ENCODE measurements around the gene ERFL.

ERFL gene

DNA sequence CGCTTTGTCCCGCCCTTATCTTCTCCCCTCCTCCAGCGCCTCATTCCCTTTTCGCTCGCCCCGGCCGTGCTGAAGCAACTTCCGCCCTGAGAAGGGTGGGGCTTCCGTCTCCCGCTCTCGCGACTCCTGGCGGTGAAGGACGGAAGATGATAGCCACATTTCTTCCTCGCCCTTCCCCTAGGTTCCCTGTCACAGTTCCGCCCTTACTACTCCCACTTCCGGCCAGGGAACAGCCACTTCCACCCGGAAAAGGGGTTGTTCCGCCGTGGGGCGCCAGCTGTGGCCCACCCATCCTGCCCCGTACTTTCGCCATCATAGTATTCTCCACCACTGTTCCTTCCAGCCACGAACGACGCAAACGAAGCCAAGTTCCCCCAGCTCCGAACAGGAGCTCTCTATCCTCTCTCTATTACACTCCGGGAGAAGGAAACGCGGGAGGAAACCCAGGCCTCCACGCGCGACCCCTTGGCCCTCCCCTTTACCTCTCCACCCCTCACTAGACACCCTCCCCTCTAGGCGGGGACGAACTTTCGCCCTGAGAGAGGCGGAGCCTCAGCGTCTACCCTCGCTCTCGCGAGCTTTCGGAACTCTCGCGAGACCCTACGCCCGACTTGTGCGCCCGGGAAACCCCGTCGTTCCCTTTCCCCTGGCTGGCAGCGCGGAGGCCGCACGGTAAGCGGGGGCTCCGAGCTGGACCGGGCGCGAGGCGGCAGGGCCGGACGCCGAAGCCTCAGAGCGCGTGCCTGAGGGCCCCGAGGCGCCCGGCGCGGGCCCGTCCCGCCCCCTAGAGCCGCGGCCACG, 68.4 kb downstream of the ERFL start, which contains the start of gene RPS19:
TSS of gene RPS19 (plus strand) at position 638 of the 801 bp plus-strand sequence. CDS start 520 bp downstream, outside the sequence.
- DNase-seq (ENCODE audit: low read depth) = peak; percentile 98

DNA sequence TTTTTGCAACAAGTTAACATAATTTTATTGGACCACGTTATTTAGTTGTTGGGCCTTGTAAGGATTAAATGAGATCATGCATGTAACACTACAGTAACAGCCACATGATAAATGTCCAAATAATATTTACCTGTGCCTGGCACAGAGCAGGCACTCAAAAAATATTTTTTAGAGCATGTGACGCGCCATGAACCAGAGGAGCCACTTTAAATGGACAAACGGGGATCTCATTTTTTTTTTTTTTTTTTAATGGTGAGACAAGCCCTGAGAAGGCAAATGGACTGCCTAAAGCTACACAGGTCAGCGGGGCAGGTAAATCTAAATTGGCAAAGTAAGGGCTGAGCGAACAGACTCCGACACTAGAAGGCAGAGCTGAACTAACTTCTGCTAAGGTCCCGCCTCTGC, 69.0 kb downstream of the ERFL start:
- no peak for DNase-seq (ENCODE audit: low read depth)

All from amniotic epithelial cell (primary cell).